GM20000 (cell line): Measurements from ENCODE around the gene ZNF23.

Experiments used
- DNase-seq: peaks from one replicate; pipeline ENCODE4 v3.0.0; 2012; ENCODE audit warnings: low spot score
- TF ChIP-seq, protein P1 (sequence below): IDR thresholded peaks from 2 replicates; pipeline ENCODE4 v1.5.1; 2012; ENCODE audit warnings: mild to moderate bottlenecking, control low read depth; ENCODE audit errors: extremely low read depth, missing control alignments

Gene ZNF23

DNA sequence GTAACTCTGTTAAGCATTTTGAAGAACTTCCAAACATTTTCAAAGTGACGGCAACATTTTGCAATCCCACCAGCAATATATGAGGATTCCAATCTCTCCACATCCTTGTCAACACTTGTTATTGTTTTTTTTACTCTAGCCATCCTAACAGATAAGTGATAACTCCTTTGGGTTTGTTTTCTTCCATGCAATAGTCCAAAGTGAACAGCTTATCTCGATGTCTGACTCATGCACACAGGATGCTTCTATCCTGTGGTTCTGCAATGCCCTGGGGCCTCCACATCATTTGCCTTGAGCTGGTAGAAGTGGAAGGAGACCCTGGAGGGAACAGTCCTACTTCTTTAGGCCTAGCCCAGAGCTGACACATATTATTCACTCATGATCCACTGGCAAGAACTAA is 33.2 kb downstream of the ZNF23 start:
- TF ChIP-seq, protein P1, sequence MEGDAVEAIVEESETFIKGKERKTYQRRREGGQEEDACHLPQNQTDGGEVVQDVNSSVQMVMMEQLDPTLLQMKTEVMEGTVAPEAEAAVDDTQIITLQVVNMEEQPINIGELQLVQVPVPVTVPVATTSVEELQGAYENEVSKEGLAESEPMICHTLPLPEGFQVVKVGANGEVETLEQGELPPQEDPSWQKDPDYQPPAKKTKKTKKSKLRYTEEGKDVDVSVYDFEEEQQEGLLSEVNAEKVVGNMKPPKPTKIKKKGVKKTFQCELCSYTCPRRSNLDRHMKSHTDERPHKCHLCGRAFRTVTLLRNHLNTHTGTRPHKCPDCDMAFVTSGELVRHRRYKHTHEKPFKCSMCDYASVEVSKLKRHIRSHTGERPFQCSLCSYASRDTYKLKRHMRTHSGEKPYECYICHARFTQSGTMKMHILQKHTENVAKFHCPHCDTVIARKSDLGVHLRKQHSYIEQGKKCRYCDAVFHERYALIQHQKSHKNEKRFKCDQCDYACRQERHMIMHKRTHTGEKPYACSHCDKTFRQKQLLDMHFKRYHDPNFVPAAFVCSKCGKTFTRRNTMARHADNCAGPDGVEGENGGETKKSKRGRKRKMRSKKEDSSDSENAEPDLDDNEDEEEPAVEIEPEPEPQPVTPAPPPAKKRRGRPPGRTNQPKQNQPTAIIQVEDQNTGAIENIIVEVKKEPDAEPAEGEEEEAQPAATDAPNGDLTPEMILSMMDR, result no peak
- DNase-seq, result no peak

DNA sequence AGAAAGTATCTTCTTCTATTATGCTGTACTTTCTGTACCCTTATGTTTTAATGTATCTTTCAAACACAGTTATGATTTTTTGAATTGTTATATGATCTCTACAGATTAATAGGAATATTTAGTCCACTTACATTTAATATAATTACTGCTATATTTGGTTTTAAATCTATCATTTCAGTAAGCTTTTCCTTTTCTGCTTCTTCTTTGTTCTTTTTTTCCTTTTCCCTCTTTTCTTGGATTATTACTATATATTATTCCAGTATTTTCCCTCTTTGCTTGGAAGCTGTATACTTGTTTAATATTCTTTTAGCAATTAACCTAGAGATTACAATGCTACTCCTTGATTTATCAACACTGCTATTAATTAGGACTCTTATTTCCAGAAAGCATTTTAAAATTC is 33.7 kb downstream of the ZNF23 start:
- TF ChIP-seq, protein P1, result no peak
- no peak for DNase-seq

DNA sequence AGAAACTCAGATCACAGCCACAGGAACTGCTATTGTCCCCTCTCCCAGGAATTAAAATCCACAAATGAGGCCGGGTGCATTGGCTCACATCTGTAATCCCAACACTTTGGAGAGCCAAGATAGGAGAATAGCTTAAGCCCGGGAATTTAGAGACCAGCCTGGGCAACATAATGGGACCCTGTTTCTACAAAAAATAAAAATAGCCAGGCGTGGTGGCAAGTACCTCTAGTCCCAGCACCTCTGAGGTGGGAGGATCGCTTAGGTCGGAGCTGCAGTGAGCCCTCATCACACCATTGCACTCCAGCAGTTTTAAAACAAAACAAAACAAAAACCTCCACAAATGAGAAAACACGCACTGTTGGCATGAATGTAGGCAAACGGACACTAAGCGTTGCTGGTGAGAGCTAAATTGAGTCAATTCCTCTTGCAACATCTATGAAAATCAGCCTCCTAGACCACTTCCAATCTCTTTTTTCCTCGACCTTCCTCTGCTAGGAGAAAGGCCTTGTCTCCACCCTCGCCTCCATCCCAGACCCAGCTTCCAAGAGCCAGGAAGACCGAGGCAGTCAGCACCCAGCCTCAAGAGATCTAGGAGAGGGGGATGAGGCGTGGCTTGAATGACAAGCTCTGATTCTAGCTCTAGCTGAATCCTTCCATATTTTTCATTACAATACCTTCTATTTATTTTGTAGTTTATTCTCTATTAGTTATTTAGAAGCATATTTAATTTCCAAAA is 35.0 kb downstream of the ZNF23 start:
- DNase-seq, result no peak
- TF ChIP-seq, protein P1, result no peak

DNA sequence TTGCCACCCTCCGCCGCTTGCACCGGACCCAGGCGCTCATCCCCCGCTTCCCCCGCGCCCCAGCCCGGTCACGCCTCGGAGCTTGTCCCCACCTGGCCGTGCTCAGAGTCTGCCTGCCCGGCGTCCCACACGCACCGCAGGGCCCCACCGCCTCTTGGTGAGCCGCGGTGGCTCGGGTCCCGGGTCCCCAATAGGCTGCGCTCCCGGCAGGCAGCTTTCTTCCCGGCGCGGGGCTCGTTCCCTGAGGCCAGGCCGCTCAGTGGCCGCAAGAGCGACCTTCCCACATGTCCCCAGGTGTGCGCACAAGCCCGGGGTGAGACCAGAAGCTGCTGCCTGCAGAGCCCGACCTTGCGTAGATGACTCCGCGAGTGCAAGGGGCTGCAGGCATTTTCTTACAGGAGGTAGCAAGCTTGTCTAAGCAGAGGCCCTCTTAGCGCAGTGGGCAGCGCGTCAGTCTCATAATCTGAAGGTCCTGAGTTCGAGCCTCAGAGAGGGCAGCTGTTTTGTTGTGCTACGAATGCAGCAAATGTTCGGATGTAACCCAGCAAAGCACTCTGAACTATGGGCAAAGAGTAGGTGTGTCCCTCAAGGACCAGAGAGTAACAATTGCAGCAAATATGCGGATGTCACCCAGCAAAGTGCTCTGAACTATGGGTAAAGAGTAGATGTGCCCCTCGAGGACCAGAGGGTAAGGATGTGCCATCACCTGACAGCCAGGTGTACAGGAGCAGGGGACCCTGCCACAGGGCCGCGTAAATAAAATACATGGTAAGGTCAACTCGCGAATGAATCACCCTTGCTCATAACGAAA is 35.8 kb downstream of the ZNF23 start:
- TF ChIP-seq, protein P1, result no peak
- peak; percentile 72 for DNase-seq

DNA sequence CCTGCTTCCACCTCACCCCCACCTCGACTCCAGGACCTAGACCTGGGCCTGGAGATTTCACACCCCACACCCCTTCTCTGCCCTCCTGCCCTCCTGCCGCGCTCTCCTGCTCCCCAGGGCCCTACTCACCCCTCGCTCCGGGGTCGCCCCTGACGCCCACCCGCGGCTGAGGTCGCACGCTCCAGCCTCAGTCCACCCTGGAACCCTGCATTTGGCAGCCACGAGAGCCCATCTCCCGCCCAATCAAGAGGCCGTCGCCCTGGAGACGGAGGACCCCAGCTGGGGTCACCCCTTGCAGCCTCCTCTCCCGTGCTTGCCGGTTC is 36.3 kb downstream of the ZNF23 start:
- TF ChIP-seq, protein P1, result no peak
- no peak for DNase-seq

DNA sequence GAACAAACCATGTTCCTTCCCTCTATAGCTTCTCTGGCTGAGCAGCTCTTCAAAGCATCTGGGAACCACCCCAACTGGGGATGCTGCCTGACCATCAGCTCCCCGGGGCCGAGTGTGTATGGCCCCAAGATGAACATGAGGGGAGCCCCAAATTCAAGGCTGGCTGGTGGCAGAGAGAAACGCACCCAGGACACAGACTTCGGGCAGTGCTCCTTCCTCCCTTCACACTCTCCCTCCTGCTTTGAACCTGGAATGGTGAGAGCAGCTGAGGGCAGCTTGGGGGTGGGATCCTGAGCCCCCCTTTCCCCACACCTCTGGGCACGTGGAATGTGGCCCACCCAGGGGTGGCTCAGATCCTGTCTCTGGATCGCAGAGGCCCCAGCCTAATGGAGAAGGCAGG is 37.4 kb downstream of the ZNF23 start:
- TF ChIP-seq, protein P1, result no peak

DNA sequence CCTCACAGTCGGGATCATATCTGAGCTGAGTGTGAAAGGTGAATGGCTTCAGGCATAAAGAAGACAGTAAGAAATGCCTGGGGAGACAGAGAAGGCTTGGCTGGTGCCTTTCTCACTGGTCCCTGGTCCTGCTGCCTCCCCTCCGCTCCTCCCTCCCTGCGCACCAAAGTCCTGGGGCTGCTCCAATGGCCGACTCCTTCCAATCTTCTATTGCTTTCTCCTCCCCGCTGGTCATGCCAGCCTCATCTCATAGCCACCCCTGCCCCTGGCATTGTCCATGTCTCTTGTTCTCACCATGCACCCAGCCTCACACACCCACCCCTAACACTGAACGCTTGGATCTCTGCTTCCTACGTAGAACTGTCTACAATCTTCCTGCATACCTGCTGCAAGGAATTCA is 38.2 kb downstream of the ZNF23 start:
- TF ChIP-seq, protein P1, result no peak
- DNase-seq, result no peak

More for the DNA sequence above, 37.4 kb downstream of the ZNF23 start:
- DNase-seq, result no peak
